Measurements from ENCODE around the gene S100A10. TPM values are rescaled to one million over a fixed set of nuclear protein-coding genes. Genes with fewer than 3 reads are reported as not detected.

S100A10 gene
- polyA plus RNA-seq, 1 donor from 2014 or later: 24.5 TPM

GRCh38 chr1:151939141-151939540 is 54.5 kb downstream of the S100A10 start (continued):
- no peak for TF ChIP-seq RAD21 (conservative IDR thresholded peaks at IDR 0.05)

- Histone ChIP-seq H2AFZ (ENCODE audit: low read depth, low read length) (no peak overlapping the region), H3K4me2 (ENCODE audit: low read length) (no peak overlapping the region)
These were observed 57.0 kb downstream of the S100A10 start for GRCh38 chr1:151936653-151937052.

More at GRCh38 chr1:151936653-151937052, 57.0 kb downstream of the S100A10 start:
- H3K27ac ChIP-seq (ENCODE audit: low read length): no peak overlapping the region
- H3K9me3 ChIP-seq (ENCODE audit: low read length): no peaks in the 10 kb centered on the region
- H4K20me1 ChIP-seq (ENCODE audit: insufficient read depth): no peaks in the 10 kb centered on the region
- no peak for TF ChIP-seq SMC3 (conservative IDR thresholded peaks at IDR 0.05; ENCODE audit: poor library complexity)
- TF ChIP-seq REST (IDR thresholded peaks at IDR 0.05; ENCODE audit: borderline replicate concordance): no peak
- no peak for TF ChIP-seq POLR2AphosphoS5 (IDR thresholded peaks at IDR 0.05)
- no peak for TF ChIP-seq TAF1 (IDR thresholded peaks at IDR 0.05; ENCODE audit: low read depth)
- TF ChIP-seq CTCF (IDR thresholded peaks at IDR 0.05; ENCODE audit: poor library complexity, severe bottlenecking): no peak
- TF ChIP-seq MXI1 (conservative IDR thresholded peaks at IDR 0.05; ENCODE audit: poor library complexity, severe bottlenecking): no peak
- no peak for TF ChIP-seq RAD21 (conservative IDR thresholded peaks at IDR 0.05)
- TF ChIP-seq EP300 (conservative IDR thresholded peaks at IDR 0.05; ENCODE audit: poor library complexity, severe bottlenecking): no peak
- H3K79me2 ChIP-seq (replicated peaks; ENCODE audit: insufficient read depth, low read length): no peaks in the 10 kb centered on the region
- H3K36me3 ChIP-seq (ENCODE audit: insufficient read depth, low read length): no peaks in the 10 kb centered on the region
- no peaks in the 10 kb centered on the region for H3K9me2 ChIP-seq (ENCODE audit: insufficient read depth, low read length)
- H3K27me3 ChIP-seq (ENCODE audit: insufficient read depth, low read depth, low read length): no peaks in the 10 kb centered on the region
- no peaks in the 10 kb centered on the region for H3F3A ChIP-seq (ENCODE audit: insufficient read depth, low read length, poor library complexity, severe bottlenecking)
- H3K9ac ChIP-seq (ENCODE audit: low read length): no peak overlapping the region
- H3K4me3 ChIP-seq (ENCODE audit: low read length): no peak overlapping the region
